ENCODE data around the gene SAMD8. TPM values are rescaled to one million over a fixed set of nuclear protein-coding genes. Genes with fewer than 3 reads are reported as not detected.

Gene SAMD8
- total RNA-seq, 3 donors from 2014 or later, result 12.1 to 26.6 (median 13.6) TPM

GRCh38 chr10:75230600-75231038 lies 119.2 kb downstream of the SAMD8 start:
- peaks cover 13% of the 10 kb centered on the region for H3K4me1 ChIP-seq (ENCODE audit: low read depth)
- peak; percentile 78 for TF ChIP-seq CTCF (IDR thresholded peaks at IDR 0.05)
- DNase-seq (peak; percentile 91 to 97 (median 93)), ATAC-seq (peak; percentile 39)
- intact Hi-C loops (cut with DNase I, micrococcal nuclease), result loop anchor here in 1 of 2 donors (10.0 kb wide), 1 partner anchor 986 kb away; no protein-coding TSS in a partner anchor
- no peak overlapping the region for H3K4me3 ChIP-seq
- no peaks in the 10 kb centered on the region for H3K9me3 ChIP-seq
- no peaks in the 10 kb centered on the region for H3K36me3 ChIP-seq (ENCODE audit: low read depth)

Other genes with a start within 250 kb of the SAMD8 start
- 100 to 1,000 TPM; 265 to 296 (median 284) TPM for gene VDAC2, start 99.1 kb downstream of the SAMD8 start, total RNA-seq
- gene COMTD1, start 124.3 kb downstream of the SAMD8 start, total RNA-seq, result 10 to 100 TPM; 42.9 to 76.3 (median 72.3) TPM

All from mucosa of descending colon (tissue), 3 donors.